Astrocyte (in vitro differentiated cells and primary cell): ENCODE measurements around the gene DCX. TPM values are rescaled to one million over a fixed set of nuclear protein-coding genes. Genes with fewer than 3 reads are reported as not detected.

ENCODE experiments used
- DNase-seq: peaks from one replicate; pipeline ENCODE4 v3.0.0-alpha.2; 2010; ENCODE audit warnings: low read depth
- FAIRE-seq: peaks from 2 replicates; lab custom pipeline; 2011; peaks lifted over from hg19 to GRCh38; lab: Jason Lieb, UNC
- H2AFZ ChIP-seq: 2 replicates; pipeline ENCODE4 v1.6.0; 2012; ENCODE audit warnings: low read depth, low read length, inconsistent platforms
- H3K27ac ChIP-seq: 2 replicates; pipeline ENCODE4 v1.5.1; 2011; ENCODE audit warnings: low read depth, low read length, inconsistent platforms
- H3K27me3 ChIP-seq: 2 replicates; pipeline ENCODE4 v1.6.0; 2011; ENCODE audit warnings: low read length, inconsistent platforms; ENCODE audit not compliant: insufficient read depth
- H3K36me3 ChIP-seq: 2 replicates; pipeline ENCODE4 v1.5.1; 2011; ENCODE audit warnings: low read length, inconsistent platforms; ENCODE audit not compliant: insufficient read depth
- H3K4me1 ChIP-seq: 2 replicates; pipeline ENCODE4 v1.5.1; 2011; ENCODE audit warnings: low read length, inconsistent platforms; ENCODE audit not compliant: insufficient read depth
- H3K4me2 ChIP-seq: 2 replicates; pipeline ENCODE4 v1.6.0; 2012; ENCODE audit warnings: low read length, inconsistent platforms
- H3K4me3 ChIP-seq: 2 replicates; pipeline ENCODE4 v1.5.1; 2011; ENCODE audit warnings: low read depth, mild to moderate bottlenecking, low read length, inconsistent platforms; ENCODE audit not compliant: insufficient read depth
- H3K79me2 ChIP-seq: 2 replicates; pipeline ENCODE4 v1.6.0; 2012; ENCODE audit warnings: mild to moderate bottlenecking, low read length, inconsistent platforms; ENCODE audit not compliant: insufficient read depth
- H3K9ac ChIP-seq: 2 replicates; pipeline ENCODE4 v1.6.0; 2012; ENCODE audit warnings: mild to moderate bottlenecking, low read length, inconsistent platforms
- H3K9me3 ChIP-seq: 2 replicates; pipeline ENCODE4 v1.5.1; 2012; ENCODE audit warnings: low read depth, mild to moderate bottlenecking, low read length, inconsistent platforms; ENCODE audit not compliant: insufficient read depth
- H4K20me1 ChIP-seq: 2 replicates; pipeline ENCODE4 v1.6.0; 2012; ENCODE audit warnings: low read length, inconsistent platforms; ENCODE audit not compliant: insufficient read depth
- H3K27ac Mint-ChIP-seq: one replicate; pipeline ENCODE4 v1.8.0; 2021; ENCODE audit warnings: mild to moderate bottlenecking, mixed read lengths; ENCODE audit not compliant: unreplicated experiment
- H3K27me3 Mint-ChIP-seq: one replicate; pipeline ENCODE4 v1.8.0; 2021; ENCODE audit warnings: low read depth, mixed read lengths; ENCODE audit not compliant: unreplicated experiment
- H3K36me3 Mint-ChIP-seq: one replicate; pipeline ENCODE4 v1.8.0; 2021; ENCODE audit warnings: low read depth, mixed read lengths; ENCODE audit not compliant: unreplicated experiment
- H3K4me1 Mint-ChIP-seq: one replicate; pipeline ENCODE4 v1.8.0; 2021; ENCODE audit warnings: low read depth, mixed read lengths; ENCODE audit not compliant: unreplicated experiment
- H3K4me3 Mint-ChIP-seq: one replicate; pipeline ENCODE4 v1.8.0; 2021; ENCODE audit warnings: mild to moderate bottlenecking, moderate library complexity, mixed read lengths; ENCODE audit not compliant: unreplicated experiment
- H3K9me3 Mint-ChIP-seq: one replicate; pipeline ENCODE4 v1.8.0; 2021; ENCODE audit warnings: mild to moderate bottlenecking, mixed read lengths; ENCODE audit not compliant: unreplicated experiment
- CTCF ChIP-seq: IDR thresholded peaks from 2 replicates; pipeline ENCODE4 v1.5.1; 2011; ENCODE audit warnings: low read depth, mild to moderate bottlenecking, inconsistent platforms, low read length, moderate library complexity; ENCODE audit not compliant: insufficient read depth
- EZH2 ChIP-seq: IDR thresholded peaks from 2 replicates; pipeline ENCODE4 v1.6.1; 2012; ENCODE audit warnings: mild to moderate bottlenecking, low read length, inconsistent platforms; ENCODE audit not compliant: insufficient read depth
- total RNA-seq: library from RNA; stranded (reverse); gene quantifications from 2 replicates; pipeline ENCODE4 v1.2.1, GENCODE V29; 2021

DCX gene
- total RNA-seq, 1 donor from 2014 or later, result 2.4 TPM

GRCh38 chrX:111340054-111340453 lies 71.9 kb downstream of the DCX start:
- FAIRE-seq, result no peak
- no peaks in the 10 kb centered on the region for H3K4me1 ChIP-seq
- no peaks in the 10 kb centered on the region for H3K36me3 Mint-ChIP-seq

GRCh38 chrX:111339212-111339611 lies 72.8 kb downstream of the DCX start:
- Mint-ChIP-seq H3K27me3 (no peaks in the 10 kb centered on the region), H3K4me3 (no peak overlapping the region), H3K27ac (no peak overlapping the region), H3K9me3 (peaks cover 3% of the 10 kb centered on the region), H3K4me1 (no peaks in the 10 kb centered on the region), H3K36me3 (no peaks in the 10 kb centered on the region)
- H3K4me2 ChIP-seq, result no peak overlapping the region
- H4K20me1 ChIP-seq, result no peaks in the 10 kb centered on the region
- H3K79me2 ChIP-seq, result no peaks in the 10 kb centered on the region
- TF ChIP-seq CTCF, result no peak
- TF ChIP-seq EZH2, result no peak
- FAIRE-seq (no peak), DNase-seq (no peak)
- no peaks in the 10 kb centered on the region for H3K36me3 ChIP-seq
- no peak overlapping the region for H3K9ac ChIP-seq
- no peaks in the 10 kb centered on the region for H3K4me1 ChIP-seq
- H3K27ac ChIP-seq, result no peak overlapping the region
- H3K4me3 ChIP-seq, result no peak overlapping the region
- H3K9me3 ChIP-seq, result no peaks in the 10 kb centered on the region
- H3K27me3 ChIP-seq, result no peaks in the 10 kb centered on the region
- H2AFZ ChIP-seq, result no peak overlapping the region

More at GRCh38 chrX:111340054-111340453, 71.9 kb downstream of the DCX start:
- Mint-ChIP-seq H3K27me3 (no peaks in the 10 kb centered on the region), H3K4me3 (no peak overlapping the region), H3K4me1 (no peaks in the 10 kb centered on the region), H3K27ac (no peak overlapping the region), H3K9me3 (peaks cover 3% of the 10 kb centered on the region)
- Histone ChIP-seq H3K79me2 (no peaks in the 10 kb centered on the region), H3K27ac (no peak overlapping the region), H3K4me2 (no peak overlapping the region), H3K4me3 (no peak overlapping the region), H3K9me3 (no peaks in the 10 kb centered on the region), H3K9ac (no peak overlapping the region), H2AFZ (no peak overlapping the region), H3K27me3 (no peaks in the 10 kb centered on the region), H3K36me3 (no peaks in the 10 kb centered on the region), H4K20me1 (no peaks in the 10 kb centered on the region)
- DNase-seq, result no peak
- TF ChIP-seq CTCF (no peak), EZH2 (no peak)

- H3K4me2 ChIP-seq, result no peak overlapping the region
- TF ChIP-seq CTCF (no peak), EZH2 (no peak)
- Mint-ChIP-seq H3K36me3 (no peaks in the 10 kb centered on the region), H3K4me3 (no peak overlapping the region), H3K27ac (no peak overlapping the region), H3K9me3 (peaks cover 3% of the 10 kb centered on the region), H3K4me1 (no peaks in the 10 kb centered on the region), H3K27me3 (no peaks in the 10 kb centered on the region)
- H3K9me3 ChIP-seq, result no peaks in the 10 kb centered on the region
- no peaks in the 10 kb centered on the region for H3K79me2 ChIP-seq
- H3K4me1 ChIP-seq, result no peaks in the 10 kb centered on the region
- H3K4me3 ChIP-seq, result no peak overlapping the region
- H3K27ac ChIP-seq, result no peak overlapping the region
- H2AFZ ChIP-seq, result no peak overlapping the region
- no peaks in the 10 kb centered on the region for H3K27me3 ChIP-seq
- H3K36me3 ChIP-seq, result no peaks in the 10 kb centered on the region
- no peak for DNase-seq
- no peaks in the 10 kb centered on the region for H4K20me1 ChIP-seq
- FAIRE-seq, result no peak
- no peak overlapping the region for H3K9ac ChIP-seq
Measured at GRCh38 chrX:111338095-111338698, 73.8 kb downstream of the DCX start.
